Endothelial cell (in vitro differentiated cells): ENCODE data around the gene GDPD1. TPM values are rescaled to one million over a fixed set of nuclear protein-coding genes. Genes with fewer than 3 reads are reported as not detected.

Experiments used
- DNase-seq: peaks from one replicate; pipeline ENCODE4 v3.0.0; 2021; ENCODE audit warnings: low spot score
- H3K27ac Mint-ChIP-seq: one replicate; pipeline ENCODE4 v1.8.0; 2021; ENCODE audit warnings: mixed read lengths, inconsistent platforms; ENCODE audit not compliant: unreplicated experiment
- H3K27me3 Mint-ChIP-seq: one replicate; pipeline ENCODE4 v1.8.0; 2021; ENCODE audit warnings: mild to moderate bottlenecking, moderate library complexity, mixed read lengths, inconsistent platforms; ENCODE audit not compliant: unreplicated experiment
- H3K36me3 Mint-ChIP-seq: one replicate; pipeline ENCODE4 v1.8.0; 2021; ENCODE audit warnings: mild to moderate bottlenecking, low read depth, mixed read lengths, inconsistent platforms; ENCODE audit not compliant: unreplicated experiment
- H3K4me1 Mint-ChIP-seq: one replicate; pipeline ENCODE4 v1.8.0; 2021; ENCODE audit warnings: mild to moderate bottlenecking, mixed read lengths, inconsistent platforms; ENCODE audit not compliant: unreplicated experiment
- H3K4me3 Mint-ChIP-seq: one replicate; pipeline ENCODE4 v1.8.0; 2021; ENCODE audit warnings: mild to moderate bottlenecking, mixed read lengths, inconsistent platforms; ENCODE audit not compliant: unreplicated experiment
- H3K9me3 Mint-ChIP-seq: one replicate; pipeline ENCODE4 v1.8.0; 2021; ENCODE audit warnings: mixed read lengths, inconsistent platforms; ENCODE audit not compliant: unreplicated experiment
- CTCF ChIP-seq: fragments of 200-600 bp; sonication (generic); IDR thresholded peaks from one replicate; pipeline ENCODE4 v1.5.0; 2021; ENCODE audit warnings: antibody characterized with exemption; ENCODE audit not compliant: unreplicated experiment
- total RNA-seq: library from RNA; stranded (reverse); fragmentation: NEBNext Ultra II Directional; extraction: Animal tissue kit (Norgen Biotek cat#: 25700); gene quantifications from one replicate; pipeline ENCODE4 v1.2.1, GENCODE V29; 2021; ENCODE audit not compliant: unreplicated experiment

GDPD1 gene
- total RNA-seq, 1 donor from 2014 or later, result 3.1 TPM

DNA sequence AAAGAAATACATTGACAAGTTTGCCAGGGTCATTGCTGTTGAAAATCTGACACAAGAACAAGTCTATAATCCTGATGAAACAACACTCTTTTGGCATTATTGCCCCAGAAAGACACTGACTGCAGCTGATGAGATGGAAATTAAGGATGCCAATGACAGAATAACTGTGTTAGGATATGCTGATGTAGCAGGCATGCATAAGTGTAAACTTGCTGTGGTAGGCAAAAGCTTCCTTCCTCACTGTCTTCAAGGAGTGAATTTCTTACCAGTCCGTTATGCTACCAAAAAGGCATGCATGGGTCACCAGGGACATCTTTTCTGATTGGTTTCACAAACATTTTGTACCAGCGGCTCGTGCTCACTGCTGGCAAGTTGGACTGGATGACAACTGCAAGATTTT, 10.5 kb downstream of the GDPD1 start:
- DNase-seq, result no peak
- TF ChIP-seq CTCF, result no peak
- H3K27ac Mint-ChIP-seq, result no peak overlapping the region
- no peaks in the 10 kb centered on the region for H3K9me3 Mint-ChIP-seq
- H3K4me1 Mint-ChIP-seq, result no peaks in the 10 kb centered on the region
- H3K27me3 Mint-ChIP-seq, result no peaks in the 10 kb centered on the region
- no peak overlapping the region for H3K4me3 Mint-ChIP-seq
- H3K36me3 Mint-ChIP-seq, result no peaks in the 10 kb centered on the region

- no peak for TF ChIP-seq CTCF
- no peak for DNase-seq
- no peaks in the 10 kb centered on the region for H3K9me3 Mint-ChIP-seq
- no peak overlapping the region for H3K27ac Mint-ChIP-seq
- no peaks in the 10 kb centered on the region for H3K36me3 Mint-ChIP-seq
- H3K4me3 Mint-ChIP-seq, result no peak overlapping the region
- no peaks in the 10 kb centered on the region for H3K27me3 Mint-ChIP-seq
- H3K4me1 Mint-ChIP-seq, result no peaks in the 10 kb centered on the region
Measured at GRCh38 chr17:59234631-59235030, 14.3 kb downstream of the GDPD1 start.

DNA sequence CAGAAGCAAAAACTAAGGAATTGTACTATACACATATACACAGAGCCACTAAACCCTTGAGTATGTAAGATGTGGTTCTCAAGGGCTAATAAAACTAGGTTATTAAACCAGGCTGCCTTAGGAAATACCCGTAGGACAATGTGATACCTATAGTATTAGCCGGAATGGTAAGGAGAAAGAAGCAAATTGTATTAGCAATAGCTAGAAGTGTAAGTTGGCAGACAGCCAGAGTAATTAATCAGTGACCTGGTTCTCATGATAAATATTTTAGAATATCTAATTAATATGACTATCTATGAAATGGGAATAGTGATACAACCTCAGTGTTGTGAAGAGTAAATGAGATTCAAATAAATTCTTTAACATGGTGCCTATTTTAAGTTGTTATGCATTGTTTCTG, 18.6 kb downstream of the GDPD1 start:
- no peak overlapping the region for H3K4me3 Mint-ChIP-seq
- no peaks in the 10 kb centered on the region for H3K4me1 Mint-ChIP-seq
- no peaks in the 10 kb centered on the region for H3K36me3 Mint-ChIP-seq
- H3K9me3 Mint-ChIP-seq, result no peaks in the 10 kb centered on the region
- no peak for DNase-seq
- no peak overlapping the region for H3K27ac Mint-ChIP-seq
- H3K27me3 Mint-ChIP-seq, result no peaks in the 10 kb centered on the region
- no peak for TF ChIP-seq CTCF

GRCh38 chr17:59244081-59244480, 23.8 kb downstream of the GDPD1 start:
- H3K4me1 Mint-ChIP-seq, result no peaks in the 10 kb centered on the region
- TF ChIP-seq CTCF, result no peak
- no peak overlapping the region for H3K27ac Mint-ChIP-seq
- H3K36me3 Mint-ChIP-seq, result no peaks in the 10 kb centered on the region
- H3K9me3 Mint-ChIP-seq, result no peaks in the 10 kb centered on the region
- no peak for DNase-seq
- H3K4me3 Mint-ChIP-seq, result no peak overlapping the region
- no peaks in the 10 kb centered on the region for H3K27me3 Mint-ChIP-seq

GRCh38 chr17:59254742-59255141, 34.4 kb downstream of the GDPD1 start:
- no peak for DNase-seq
- no peak overlapping the region for H3K27ac Mint-ChIP-seq
- peaks cover 3% of the 10 kb centered on the region for H3K4me1 Mint-ChIP-seq
- no peak for TF ChIP-seq CTCF
- H3K36me3 Mint-ChIP-seq, result no peaks in the 10 kb centered on the region
- no peaks in the 10 kb centered on the region for H3K27me3 Mint-ChIP-seq
- H3K9me3 Mint-ChIP-seq, result no peaks in the 10 kb centered on the region
- H3K4me3 Mint-ChIP-seq, result no peak overlapping the region
